ENCODE results near the gene CACTIN. TPM values are rescaled to one million over a fixed set of nuclear protein-coding genes. Genes with fewer than 3 reads are reported as not detected.
"Not testable (repeated sequence)": the region's sequence is repeated elsewhere in the genome, so short reads cannot be mapped to it uniquely, and the experiment has no call there.

CACTIN gene
- polyA plus RNA-seq, 4 donors: 17.8 to 30.4 (median 22.2) TPM

DNA sequence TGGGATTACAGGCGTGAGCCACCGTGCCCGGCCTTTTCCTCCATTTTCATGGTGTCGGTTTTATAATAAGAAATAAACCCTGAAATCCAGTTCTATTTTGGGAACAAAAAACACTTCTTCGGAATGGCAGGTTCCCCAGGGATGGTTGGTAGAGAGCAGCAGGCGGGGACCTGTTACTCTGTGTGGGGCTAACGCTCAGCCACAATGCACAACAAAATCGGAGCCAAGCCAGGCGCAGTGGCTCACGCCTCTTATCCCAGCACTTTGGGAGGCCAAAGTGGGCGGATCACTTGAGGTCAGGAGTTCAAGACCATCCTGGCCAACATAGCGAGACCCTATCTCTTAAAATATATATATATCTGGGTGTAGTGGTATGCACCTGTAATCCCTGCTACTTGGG lies 25.6 kb downstream of the CACTIN start:
- DNase-seq (ENCODE audit: low read depth in 4 of 4, low spot score in 3 of 4): no peak

DNA sequence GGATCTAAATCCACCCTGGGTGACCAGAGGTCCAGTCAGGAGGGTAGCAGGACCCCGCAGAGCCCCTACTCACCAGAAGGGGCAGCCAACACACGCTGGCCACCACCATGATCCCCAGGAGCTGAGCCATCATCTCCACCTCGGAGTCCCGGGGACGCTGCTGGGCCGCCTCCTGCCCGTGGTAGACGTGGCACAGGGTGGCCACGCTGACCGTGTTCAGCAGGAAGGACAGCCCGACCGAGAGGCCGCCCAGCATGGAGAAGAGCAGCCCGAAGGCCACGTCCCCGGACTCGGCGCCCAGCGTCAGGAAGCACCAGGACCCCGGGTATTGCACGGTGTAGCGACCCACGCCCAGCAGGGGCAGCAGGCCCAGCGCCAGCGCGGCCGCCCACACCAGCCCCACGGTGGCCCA lies 26.8 kb downstream of the CACTIN start:
- DNase-seq (ENCODE audit: low read depth in 4 of 4, low spot score in 3 of 4): no peak

DNA sequence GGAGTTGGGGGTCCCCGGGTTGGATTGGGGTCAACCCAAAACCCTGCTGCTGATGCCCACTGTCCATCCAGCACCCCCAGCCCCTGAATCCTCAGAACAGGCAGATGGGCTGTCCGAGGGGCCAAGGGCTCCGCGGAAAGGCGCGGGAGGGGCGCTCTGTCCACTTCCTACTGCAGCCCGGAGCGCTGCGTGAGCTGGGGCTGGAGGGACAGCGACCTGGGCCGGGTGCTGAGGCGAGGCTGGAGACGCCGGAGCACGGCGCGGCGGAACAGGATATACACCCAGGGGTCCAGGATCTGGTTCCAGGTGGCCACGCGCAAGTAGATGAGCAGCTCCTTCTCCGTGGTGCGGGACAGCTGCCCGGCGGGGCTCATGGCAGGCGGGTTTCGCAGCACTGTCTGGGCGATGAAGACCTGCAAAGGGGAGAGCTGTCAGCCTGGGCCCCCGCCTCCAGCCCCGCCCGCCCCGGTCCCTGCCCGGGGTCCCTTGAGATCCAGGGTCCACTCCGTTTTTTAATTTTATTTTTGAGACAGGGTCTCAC lies 31.0 kb downstream of the CACTIN start:
- no peak for DNase-seq (ENCODE audit: low read depth in 4 of 4, low spot score in 3 of 4)

DNA sequence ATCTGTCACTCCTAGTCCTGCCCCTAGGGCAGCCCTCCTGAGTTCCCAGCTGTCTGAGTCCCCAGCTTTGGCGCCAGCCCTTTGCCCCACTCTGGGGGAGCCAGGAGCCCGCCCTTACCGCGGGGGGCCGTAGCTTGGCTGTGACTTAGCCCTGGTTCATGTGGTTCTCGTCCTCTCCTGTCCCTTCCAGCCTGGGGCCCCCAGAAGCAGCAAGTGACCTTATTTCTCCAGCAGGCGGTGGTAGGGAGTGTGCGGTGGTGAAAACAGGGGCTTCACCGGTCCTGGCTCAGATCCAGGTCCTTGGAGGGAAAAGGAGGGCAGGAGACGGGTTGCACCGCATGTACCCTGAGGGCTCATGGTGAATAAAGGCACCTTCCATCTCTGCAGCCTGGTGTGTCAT lies 33.4 kb downstream of the CACTIN start:
- no peak for DNase-seq (ENCODE audit: low read depth in 4 of 4, low spot score in 3 of 4)

DNA sequence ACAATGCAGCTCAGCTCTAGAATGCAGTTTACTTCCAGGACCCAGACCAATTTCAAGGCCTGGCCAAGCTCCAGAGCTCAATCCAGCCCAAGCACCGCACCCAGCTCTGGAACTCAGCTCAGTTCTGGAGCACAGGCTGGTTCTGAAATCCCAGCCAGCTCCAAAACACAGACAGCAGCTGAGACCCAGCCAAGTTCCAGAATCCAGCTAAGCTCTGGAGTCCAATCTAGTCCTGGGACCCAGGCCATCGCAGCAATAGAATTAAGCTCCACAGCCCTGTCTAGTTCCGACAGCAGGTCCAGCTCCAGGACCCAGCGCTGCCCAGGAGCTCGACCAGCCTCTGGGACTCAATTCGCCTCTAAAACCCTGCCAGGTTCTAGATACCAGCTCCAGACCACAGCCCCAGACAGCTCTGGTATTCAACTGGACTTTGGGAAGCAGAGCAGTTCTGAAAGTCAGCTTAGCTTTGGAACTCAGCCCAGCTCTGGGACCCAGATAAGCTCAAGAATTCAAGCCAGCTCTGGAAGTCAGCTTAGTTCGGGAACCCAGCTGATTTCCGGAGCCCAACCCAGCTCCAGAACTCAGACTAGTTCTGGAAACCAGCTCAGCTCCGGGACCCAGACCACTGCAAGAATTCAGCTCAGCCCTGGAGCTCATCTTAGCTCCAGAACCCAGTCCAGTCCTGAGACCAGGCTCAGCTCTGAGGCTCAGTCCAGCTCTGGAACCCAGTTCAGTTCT lies 34.5 kb downstream of the CACTIN start:
- no peak for DNase-seq (ENCODE audit: low read depth in 4 of 4, low spot score in 3 of 4)

DNA sequence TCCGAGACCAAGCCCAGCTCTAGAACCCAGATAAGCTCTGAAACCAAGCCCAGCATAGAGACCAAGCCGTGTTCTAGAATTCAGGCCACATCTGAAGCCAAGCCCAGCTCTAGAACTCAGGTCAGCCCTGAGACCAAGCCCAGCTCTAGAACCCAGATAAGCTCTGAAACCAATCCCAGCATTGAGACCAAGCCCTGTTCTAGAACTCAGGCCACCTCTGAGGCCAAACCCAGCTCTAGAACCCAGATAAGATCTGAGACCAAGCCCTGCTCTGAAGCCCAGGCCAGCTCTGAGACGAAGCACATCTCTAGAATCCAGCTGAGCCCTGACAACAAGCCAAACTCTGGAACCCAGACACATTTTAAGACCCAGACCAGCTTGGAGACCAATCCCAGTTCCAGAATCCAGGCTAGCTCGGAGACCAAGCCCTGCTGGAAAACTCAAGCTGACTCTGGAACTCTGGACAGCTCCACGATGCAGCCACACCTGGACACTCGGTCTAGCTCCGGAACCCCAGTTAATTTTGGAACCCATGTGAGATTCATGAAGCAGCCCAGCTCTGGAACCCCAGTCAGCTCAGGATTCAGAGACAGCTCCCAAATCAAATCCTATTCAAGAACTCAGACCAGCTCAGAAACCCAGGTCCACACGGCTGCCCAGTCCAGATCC lies 35.5 kb downstream of the CACTIN start:
- no peak for DNase-seq (ENCODE audit: low read depth in 4 of 4, low spot score in 3 of 4)

DNA sequence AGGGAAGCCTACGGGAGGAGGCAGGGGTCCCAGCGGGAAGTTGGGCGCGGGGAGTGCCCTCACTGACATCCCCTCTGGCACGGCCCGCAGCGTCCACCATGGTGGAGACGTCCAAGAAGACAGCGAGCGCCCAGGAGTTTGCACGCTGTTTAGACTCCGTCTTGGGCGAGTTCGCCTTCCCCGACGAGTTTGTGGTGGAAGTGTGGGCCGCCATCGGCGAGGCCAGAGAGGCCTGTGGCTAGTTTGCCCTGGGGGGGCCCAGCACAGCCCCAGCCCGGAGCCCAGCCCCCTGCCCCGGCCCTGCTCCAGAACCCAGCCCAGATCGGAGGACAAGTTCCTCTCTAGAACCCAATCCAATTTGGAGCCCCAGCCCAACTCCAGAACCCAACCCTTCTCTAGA lies 36.6 kb downstream of the CACTIN start:
- no peak for DNase-seq (ENCODE audit: low read depth in 4 of 4, low spot score in 3 of 4)

DNA sequence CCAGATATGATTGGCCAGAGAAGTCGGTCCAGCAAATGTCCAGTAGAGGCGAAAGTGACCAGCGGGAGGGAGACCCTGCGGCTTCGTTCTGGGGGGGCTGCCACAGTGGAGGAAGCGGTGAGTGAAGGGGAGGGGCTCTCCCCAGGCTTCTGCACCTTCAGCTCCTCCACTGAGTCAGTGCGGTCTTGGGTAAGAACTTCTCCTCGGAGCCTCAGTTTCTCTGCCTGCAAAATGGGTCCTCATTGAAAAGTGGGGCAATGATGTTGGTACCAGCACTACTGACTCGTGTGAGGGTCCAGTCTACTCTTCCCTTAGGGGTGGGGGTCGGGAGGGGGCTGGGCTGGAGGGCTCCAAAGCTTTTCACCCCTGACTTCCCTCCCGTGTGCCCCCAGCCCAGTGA lies 37.2 kb downstream of the CACTIN start:
- DNase-seq (ENCODE audit: low read depth in 4 of 4, low spot score in 3 of 4): no peak

DNA sequence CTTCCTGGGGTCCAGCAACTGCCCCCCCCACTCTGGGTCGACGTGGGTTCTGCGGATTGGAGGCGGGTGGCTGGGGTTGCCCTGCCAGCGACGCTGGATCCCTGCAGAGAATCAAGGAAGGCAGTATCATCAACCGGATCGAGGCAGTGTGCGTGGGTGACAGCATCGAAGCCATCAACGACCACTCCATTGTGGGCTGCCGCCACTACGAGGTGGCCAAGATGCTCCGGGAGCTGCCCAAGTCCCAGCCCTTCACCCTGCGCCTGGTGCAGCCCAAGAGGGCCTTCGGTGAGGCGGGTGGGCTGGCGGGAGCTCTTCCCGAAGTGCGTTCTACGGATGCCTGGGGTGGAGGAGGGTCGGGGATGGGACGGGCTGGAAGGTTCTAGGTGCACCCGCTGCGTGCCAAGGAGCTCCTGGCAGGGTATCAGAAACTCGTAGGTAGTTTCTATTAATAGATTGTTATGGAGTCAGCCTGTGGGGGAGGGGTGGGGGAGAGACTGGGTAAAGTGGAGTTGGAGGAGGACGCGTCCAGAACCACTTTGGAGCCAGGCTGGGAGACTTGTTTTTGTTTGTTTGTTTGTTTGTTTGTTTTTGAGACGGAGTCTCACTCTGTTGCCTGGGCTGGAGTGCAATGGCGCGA lies 39.8 kb downstream of the CACTIN start:
- no peak for DNase-seq (ENCODE audit: low read depth in 4 of 4, low spot score in 3 of 4)

DNA sequence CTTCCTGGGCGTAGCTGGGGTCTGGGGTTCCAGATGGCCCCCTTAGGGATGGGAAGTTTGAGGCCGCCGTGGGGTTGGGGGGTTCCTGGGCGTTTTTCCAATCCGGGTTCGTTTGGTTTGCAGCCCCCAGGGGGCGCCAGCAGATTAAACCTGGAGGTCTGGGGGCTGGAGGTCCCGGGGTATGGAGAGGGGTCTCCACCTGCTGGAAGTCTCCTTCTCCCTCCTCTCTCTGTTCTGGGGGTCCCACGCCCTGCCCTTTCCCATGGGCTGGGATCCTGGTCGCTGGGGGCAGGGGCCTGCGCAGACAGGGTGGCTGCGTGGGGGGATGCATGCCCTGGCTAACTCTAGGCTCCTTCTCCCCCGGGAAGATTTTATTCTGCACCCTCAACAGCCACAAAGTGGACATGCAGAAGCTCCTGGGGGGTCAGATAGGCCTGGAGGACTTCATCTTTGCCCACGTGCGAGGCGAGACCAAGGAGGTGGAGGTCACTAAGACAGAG lies 40.4 kb downstream of the CACTIN start:
- no peak for DNase-seq (ENCODE audit: low read depth in 4 of 4, low spot score in 3 of 4)

DNA sequence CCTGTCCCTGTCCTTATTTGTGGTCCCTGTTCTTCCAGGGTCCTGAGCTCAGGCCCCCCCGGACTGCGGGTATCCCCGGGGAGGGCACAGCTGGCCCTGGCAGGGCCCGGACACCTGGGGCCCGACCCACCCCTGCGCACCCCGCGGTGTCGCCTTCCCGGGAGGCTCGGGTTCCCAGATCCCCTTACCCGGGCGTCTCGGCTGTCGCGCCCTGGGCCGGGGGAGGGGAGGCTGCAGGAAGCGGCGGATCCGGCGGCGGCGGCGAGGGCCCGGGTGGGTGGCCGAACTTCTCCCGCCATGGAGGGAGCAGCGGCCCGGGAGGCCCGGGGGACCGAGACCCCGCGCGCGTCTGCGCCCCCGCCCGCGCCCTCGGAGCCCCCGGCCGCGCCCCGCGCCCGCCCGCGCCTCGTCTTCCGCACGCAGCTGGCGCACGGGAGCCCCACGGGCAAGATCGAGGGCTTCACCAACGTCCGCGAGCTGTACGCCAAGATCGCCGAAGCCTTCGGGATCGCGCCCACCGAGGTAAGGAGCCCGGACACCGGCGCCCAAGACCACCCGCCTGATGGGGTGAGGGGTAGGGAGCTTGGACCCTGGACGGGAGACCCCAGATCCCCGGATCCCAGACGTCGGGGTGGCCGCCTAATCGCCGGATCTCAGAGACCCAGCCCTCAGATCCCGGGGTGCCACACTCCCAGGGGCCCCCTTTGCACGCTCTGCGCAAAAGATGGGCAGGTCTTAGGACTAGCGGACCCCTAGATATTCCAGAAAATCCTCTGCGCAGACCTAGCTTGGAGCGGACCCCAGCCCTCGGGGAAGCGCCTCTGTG lies 41.1 kb downstream of the CACTIN start, which contains the start of gene GIPC3:
Gene GIPC3, plus strand, starts transcription at position 178 of the 826 bp plus-strand sequence. Its CDS starts 120 bp downstream, at position 298.
- no peak for DNase-seq (ENCODE audit: low read depth in 4 of 4, low spot score in 3 of 4)

DNA sequence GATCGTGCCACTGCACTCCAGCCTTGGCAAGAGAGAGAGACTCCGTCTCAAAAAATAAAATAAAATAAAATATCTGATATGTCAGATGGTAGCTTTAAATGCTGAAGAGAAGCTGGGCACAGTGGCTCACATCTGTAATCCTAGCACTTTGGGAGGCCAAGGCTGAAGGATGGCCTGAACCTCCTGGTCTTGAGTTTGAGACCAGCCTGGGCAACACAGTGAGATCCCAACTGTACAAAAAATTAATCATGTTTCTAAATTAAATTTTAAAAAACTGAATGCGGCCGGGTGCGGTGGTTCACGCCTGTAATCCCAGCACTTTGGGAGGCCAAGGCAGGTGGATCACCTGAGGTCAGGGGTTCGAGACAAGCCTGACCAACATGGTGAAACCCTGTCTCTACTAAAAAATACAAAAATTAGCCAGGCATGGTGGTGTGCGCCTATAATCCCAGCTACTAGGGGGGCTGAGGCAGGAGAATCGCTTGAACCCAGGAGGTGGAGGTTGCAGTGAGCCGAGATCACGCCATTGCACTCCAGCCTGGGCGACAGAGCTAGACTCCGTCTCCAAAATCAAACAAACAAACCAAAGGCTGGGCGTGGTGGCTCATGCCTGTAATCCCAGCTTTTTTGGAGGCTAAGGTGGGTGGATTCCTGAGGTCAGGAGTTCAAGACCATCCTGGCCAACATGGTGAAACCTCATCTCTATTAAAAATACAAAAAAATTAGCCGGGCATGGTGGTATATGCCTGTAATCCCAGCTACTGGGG lies 42.4 kb downstream of the CACTIN start:
- DNase-seq (ENCODE audit: low read depth in 4 of 4, low spot score in 3 of 4): not testable (repeated sequence)

DNA sequence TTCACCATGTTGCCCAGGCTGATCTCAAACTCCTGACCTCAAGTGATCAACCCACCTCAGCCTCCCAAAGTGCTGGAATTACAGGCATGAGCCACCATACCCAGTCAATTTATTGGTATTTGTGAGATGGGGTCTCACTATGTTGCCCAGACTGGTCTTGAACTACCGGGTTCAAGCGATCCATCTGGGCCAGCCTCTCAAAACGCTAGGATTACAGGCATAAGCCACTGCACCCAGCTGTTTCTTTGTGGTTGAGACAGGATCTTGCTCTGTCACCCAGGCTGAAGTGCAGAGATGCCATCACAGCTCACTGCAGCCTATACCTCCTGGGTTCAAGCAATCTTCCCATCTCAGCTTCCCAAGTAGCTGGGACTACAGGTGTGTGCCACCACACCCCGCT lies 44.8 kb downstream of the CACTIN start:
- DNase-seq (ENCODE audit: low read depth in 4 of 4, low spot score in 3 of 4): not testable (repeated sequence)

DNA sequence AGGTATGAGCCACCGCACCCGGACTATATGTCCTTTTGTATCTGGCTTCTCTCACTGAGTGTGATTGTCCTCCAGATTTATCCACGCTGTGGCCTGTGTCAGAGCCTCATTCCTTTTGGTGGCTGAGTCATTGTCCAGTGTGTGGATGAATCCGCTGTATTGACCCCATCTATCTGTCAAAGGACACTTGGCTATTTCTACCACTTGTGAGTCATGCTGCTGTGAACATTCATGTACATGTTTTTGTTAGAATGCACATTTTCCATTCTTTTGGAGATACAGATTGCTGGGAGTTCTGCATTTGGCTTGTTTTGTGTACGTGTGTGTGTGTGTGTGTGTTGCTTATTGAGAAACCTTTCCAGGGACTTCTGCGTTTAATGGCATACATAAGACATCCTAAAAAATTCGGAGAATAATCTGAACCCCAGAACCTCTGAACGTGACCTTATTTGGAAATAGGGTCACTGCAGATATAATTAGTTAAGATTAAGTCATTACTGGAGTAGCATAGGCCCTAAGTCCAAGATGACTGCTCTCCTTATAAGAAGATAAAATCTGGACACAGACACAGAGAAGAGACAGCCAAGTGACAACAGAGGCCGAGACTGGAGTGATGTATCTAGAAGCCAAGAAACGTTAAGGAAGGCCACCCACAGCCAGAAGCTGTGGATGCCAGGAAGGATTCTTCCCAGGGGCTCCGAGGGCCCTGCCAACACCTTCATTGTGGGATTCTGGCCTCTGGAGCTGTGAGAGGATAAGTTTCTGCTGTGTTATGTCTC lies 46.2 kb downstream of the CACTIN start:
- DNase-seq (ENCODE audit: low read depth in 4 of 4, low spot score in 3 of 4): no peak

DNA sequence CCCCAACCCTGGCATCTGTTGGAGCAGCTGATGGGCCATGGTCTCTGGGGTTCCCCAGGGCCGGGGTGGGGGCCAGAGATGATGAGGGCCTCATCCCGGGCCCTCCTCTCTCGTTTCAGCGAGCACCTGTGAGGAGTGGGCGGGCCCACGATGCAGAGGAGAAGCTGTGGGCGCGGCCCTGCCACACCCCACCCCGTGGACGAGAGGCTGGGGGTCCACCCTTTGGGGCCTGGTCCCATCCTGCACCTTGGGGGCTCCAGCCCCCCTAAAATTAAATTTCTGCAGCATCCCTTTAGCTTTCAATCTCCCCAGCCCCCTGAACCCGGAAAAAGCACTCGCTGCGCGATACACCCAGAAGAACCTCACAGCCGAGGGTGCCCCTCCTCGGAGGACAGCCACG lies 48.2 kb downstream of the CACTIN start:
- no peak for DNase-seq (ENCODE audit: low read depth in 4 of 4, low spot score in 3 of 4)

DNA sequence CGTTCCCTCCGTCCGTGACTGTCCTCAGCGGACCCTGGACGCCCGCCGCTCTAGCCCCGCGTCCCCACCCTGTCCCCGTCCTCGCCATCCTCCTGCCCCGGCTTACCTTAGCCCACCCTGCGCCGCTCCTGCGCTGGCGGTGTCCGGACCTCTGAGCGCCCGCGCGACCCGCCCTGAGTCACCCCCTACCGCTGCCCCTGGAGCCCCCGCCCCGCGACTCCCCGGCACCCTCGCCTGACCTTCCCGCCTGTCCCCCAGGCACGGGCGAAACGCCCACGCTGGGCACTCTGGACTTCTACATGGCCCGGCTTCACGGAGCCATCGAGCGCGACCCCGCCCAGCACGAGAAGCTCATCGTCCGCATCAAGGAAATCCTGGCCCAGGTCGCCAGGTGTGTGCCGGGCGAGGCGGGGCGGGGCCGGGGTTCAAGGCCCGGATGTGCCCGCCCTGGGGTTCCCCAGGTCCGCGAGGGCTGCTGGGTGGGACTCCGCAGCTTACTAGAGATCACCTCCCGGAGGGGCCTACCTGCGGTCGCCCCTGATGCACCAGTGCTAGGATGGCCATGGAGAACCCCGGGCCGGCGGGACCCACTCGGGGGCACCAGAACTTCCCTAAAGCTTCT lies 48.8 kb downstream of the CACTIN start:
- no peak for DNase-seq (ENCODE audit: low read depth in 4 of 4, low spot score in 3 of 4)

DNA sequence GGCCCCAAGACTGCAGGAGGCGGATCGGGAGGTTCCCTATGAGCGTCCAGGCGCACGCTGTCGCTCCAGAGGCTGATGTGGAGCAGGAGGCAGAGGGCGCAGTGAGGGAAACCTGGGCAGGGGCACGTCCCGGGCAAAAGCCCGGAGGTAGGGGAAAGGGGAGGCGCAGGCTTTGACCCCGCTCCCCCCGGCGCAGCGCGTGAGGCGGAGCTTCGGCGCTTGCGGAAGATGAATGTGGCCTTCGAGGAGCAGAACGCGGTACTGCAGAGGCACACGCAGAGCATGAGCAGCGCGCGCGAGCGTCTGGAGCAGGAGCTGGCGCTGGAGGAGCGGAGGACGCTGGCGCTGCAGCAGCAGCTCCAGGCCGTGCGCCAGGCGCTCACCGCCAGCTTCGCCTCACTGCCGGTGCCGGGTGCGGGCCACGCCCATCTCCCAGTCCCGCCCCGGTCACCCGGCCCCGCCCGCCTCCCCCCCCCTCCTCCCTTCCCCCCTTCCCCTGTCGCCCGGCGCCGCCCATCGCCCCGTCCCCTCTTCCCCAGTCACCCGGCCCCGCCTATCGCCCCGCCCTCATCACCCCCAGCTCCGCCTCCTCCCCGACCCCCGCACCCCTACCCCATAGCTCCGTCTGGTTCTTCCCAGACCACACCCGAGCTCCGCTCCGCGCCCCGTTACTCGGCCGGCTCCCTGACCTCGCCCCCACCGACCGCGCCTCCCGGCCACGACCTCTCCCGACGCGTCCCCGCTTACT lies 49.7 kb downstream of the CACTIN start:
- DNase-seq (ENCODE audit: low read depth in 4 of 4, low spot score in 3 of 4): no peak

All from left renal pelvis (tissue), 4 donors.